ENCODE data around the gene HS6ST2. TPM values are rescaled to one million over a fixed set of nuclear protein-coding genes. Genes with fewer than 3 reads are reported as not detected.
A peak's percentile ranks its signal among the peaks of the same experiment; 100 is the strongest.
"Not testable (repeated sequence)": the region's sequence is repeated elsewhere in the genome, so short reads cannot be mapped to it uniquely, and the experiment has no call there.

Gene HS6ST2
- total RNA-seq, 2 experiments from 2014 or later = 0.18 to 0.38 TPM

- peaks cover 61% of the 10 kb centered on the region for H3K27me3 Mint-ChIP-seq
- peak overlapping the region; percentile 62 for H3K4me3 Mint-ChIP-seq
- H3K4me1 Mint-ChIP-seq = peaks cover 13% of the 10 kb centered on the region
- H3K9me3 Mint-ChIP-seq = no peaks in the 10 kb centered on the region
- CTCF ChIA-PET = no interaction called here
- DNase-seq = no peak
- no peaks in the 10 kb centered on the region for H3K36me3 Mint-ChIP-seq (ENCODE audit: low read depth)
- no peak overlapping the region for H3K27ac Mint-ChIP-seq
- POLR2A ChIA-PET = no interaction called here
These were observed 978 bp downstream of the HS6ST2 start for GRCh38 chrX:132957211-132958090.

DNA sequence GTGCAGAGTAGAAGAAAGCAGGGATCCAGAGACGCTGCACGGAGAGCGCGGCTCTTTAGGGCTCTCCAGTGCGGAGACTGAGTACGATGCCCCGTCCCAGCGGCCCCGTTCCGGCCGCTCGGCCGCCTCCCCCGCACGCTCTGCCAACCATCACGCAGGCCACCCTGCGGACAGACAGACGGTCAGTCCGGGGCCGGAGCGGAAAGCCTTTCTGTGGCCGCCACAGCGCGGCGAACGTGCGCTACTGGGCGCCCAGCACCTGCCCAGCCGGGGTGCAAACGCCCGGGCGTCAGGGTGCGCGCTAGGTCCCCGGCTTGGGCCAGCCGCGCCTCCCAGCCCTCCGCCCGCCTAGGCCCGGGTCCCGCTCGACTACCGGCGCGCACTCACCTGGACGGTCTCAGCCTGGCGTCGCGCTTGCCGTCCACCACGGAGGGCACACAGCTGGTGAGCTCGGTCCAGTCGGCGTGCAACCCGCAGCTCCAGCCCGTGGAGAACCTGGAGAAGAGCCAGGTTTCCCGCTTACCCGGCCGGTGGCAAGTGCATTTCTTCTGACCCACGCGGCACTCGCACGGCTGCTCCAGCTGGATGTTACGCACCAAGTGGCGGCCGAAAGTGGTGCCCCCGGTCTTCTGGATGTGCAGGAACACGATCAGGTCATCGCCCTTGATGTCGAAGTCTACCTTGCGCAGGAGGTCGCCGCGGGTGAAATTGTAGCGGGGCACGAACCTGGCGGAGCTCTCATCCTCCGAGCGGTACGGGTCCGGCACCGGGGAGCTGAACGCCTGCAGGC is 1.8 kb downstream of the HS6ST2 start:
- peak overlapping the region; percentile 46 for H3K4me3 Mint-ChIP-seq
- H3K4me1 Mint-ChIP-seq = peaks cover 13% of the 10 kb centered on the region
- H3K27me3 Mint-ChIP-seq = peaks cover 58% of the 10 kb centered on the region

DNA sequence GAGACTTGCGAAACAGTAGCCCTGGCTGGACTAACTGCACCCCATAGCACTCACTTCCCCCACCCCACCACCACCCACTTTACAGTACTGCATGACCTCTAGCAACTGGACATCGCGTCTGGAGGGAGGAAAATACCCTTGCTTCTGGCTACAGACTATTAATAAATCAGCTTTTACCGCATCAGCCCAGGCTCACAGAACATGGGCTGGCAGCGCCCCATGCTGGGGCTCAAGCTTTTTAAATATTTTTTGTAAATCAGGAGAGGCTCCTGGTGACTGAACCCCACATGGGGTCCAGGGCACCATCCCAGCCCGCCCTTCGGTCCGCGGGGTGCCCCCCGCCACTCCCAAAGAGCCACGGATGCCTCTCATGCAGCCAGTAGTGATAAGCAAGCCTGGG is 2.7 kb downstream of the HS6ST2 start:
- peaks cover 64% of the 10 kb centered on the region for H3K27me3 Mint-ChIP-seq
- POLR2A ChIA-PET = no interaction called here

More for the DNA sequence above, 1.8 kb downstream of the HS6ST2 start:
- ChIA-PET POLR2A (no interaction called here), CTCF (no interaction called here)
- DNase-seq = no peak
- no peaks in the 10 kb centered on the region for H3K36me3 Mint-ChIP-seq (ENCODE audit: low read depth)
- H3K27ac Mint-ChIP-seq = no peak overlapping the region
- no peaks in the 10 kb centered on the region for H3K9me3 Mint-ChIP-seq

DNA sequence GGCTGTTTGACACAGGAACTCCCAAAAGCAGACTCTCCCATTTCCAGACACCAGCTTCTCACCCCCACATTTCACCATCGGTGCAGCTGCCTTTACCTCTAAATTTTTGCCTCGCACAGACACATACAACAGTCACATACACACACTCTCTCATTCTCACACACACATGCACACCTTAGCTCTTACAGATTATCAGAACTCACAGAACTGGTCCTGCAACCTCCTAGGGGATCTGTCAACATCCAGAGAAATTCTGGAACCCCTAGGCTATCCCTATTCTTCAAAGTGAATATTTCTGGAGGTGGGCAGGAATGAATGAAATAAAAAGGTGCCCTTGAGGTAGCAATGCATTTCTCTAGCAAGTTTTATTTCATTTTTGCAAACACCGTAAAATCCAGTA is 4.1 kb downstream of the HS6ST2 start:
- Mint-ChIP-seq H3K9me3 (no peaks in the 10 kb centered on the region), H3K36me3 (ENCODE audit: low read depth) (no peaks in the 10 kb centered on the region), H3K4me3 (no peak overlapping the region), H3K4me1 (peaks cover 13% of the 10 kb centered on the region), H3K27ac (no peak overlapping the region), H3K27me3 (peaks cover 60% of the 10 kb centered on the region)
- ChIA-PET CTCF (no interaction called here), POLR2A (no interaction called here)
- DNase-seq = no peak

More for the DNA sequence above, 2.7 kb downstream of the HS6ST2 start:
- H3K4me3 Mint-ChIP-seq = peak overlapping the region; percentile 14
- no peaks in the 10 kb centered on the region for H3K36me3 Mint-ChIP-seq (ENCODE audit: low read depth)
- no peak overlapping the region for H3K27ac Mint-ChIP-seq
- CTCF ChIA-PET = no interaction called here
- no peak for DNase-seq
- no peaks in the 10 kb centered on the region for H3K9me3 Mint-ChIP-seq
- peaks cover 13% of the 10 kb centered on the region for H3K4me1 Mint-ChIP-seq

DNA sequence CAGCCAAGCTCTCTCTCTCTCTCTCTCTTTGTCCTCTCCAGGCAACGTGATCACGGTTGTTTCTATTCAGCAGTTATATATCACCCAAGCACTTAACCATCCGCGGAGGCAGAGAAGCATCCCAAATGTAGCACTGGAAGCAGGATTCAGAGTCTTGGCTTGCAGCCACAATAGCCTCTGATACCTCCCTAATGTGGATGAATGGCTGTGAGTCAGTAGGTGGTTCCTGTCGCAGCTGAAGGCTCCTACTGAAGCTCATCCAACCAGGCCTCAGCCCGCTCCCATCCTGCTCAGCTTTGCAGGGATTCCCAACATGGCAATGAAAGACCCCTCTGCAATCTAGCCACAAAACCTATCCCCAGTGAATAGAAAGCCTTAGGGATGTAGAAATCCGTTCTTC is 5.1 kb downstream of the HS6ST2 start:
- H3K36me3 Mint-ChIP-seq (ENCODE audit: low read depth) = no peaks in the 10 kb centered on the region
- peaks cover 52% of the 10 kb centered on the region for H3K27me3 Mint-ChIP-seq
- no peak overlapping the region for H3K4me3 Mint-ChIP-seq
- ChIA-PET CTCF (no interaction called here), POLR2A (no interaction called here)
- no peak for DNase-seq
- no peaks in the 10 kb centered on the region for H3K9me3 Mint-ChIP-seq
- no peak overlapping the region for H3K27ac Mint-ChIP-seq
- peaks cover 10% of the 10 kb centered on the region for H3K4me1 Mint-ChIP-seq

DNA sequence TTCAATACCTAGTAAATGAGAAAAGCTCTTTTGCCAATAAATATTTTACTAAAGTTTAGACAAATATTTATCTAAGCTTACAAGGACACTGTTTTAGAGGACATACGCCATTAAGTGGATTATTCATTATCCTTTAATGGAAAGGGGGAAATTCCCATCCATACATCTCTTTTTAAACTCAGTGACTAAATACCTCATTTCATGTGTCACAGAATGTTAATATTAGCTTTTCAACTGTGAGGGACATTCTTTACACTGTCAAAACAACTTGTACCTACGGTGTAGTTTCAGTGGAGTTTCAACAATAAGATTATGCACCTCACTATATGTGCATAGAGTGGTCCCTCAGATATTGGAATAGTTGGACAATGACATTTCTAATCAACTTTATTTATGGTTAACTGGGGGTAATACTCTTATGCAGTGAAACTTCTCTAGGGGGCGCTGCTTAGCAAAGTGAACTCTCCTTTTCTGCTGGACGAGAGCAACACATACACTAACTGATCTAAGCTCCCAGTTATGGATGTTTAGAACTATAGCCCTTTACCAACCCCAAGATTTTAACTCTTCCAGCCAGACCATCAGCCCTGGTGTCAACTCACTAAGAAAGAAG is 9.7 kb downstream of the HS6ST2 start:
- no peak overlapping the region for H3K4me3 Mint-ChIP-seq
- no peak overlapping the region for H3K27ac Mint-ChIP-seq
- DNase-seq = no peak
- no peaks in the 10 kb centered on the region for H3K9me3 Mint-ChIP-seq
- no peaks in the 10 kb centered on the region for H3K4me1 Mint-ChIP-seq
- H3K27me3 Mint-ChIP-seq = peaks cover 21% of the 10 kb centered on the region
- ChIA-PET POLR2A (no interaction called here), CTCF (interaction anchor here (1.5 kb wide), 1 partner anchor 17 kb away, joined by 3 read pairs; no protein-coding TSS in a partner anchor)
- H3K36me3 Mint-ChIP-seq (ENCODE audit: low read depth) = no peaks in the 10 kb centered on the region

DNA sequence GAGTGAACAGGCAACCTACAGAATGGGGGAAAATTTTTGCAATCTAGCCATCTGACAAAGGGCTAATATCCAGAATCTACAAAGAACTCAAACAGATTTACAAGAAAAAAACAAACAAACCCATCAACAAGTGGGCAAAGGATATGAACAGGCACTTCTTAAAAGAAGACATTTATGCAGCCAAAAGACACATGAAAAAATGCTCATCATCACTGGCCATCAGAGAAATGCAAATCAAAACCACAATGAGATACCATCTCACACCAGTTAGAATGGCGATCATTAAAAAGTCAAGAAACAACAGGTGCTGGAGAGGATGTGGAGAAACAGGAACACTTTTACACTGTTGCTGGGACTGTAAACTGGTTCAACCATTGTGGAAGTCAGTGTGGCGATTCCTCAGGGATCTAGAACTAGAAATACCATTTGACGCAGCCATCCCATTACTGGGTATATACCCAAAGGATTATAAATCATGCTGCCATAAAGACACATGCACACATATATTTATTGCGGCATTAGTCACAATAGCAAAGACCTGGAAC is 13.3 kb downstream of the HS6ST2 start:
- DNase-seq; POLR2A ChIA-PET; H3K36me3 Mint-ChIP-seq (ENCODE audit: low read depth); H3K27me3 Mint-ChIP-seq; H3K9me3 Mint-ChIP-seq; H3K4me3 Mint-ChIP-seq; CTCF ChIA-PET; H3K4me1 Mint-ChIP-seq; H3K27ac Mint-ChIP-seq: not testable (repeated sequence)

DNA sequence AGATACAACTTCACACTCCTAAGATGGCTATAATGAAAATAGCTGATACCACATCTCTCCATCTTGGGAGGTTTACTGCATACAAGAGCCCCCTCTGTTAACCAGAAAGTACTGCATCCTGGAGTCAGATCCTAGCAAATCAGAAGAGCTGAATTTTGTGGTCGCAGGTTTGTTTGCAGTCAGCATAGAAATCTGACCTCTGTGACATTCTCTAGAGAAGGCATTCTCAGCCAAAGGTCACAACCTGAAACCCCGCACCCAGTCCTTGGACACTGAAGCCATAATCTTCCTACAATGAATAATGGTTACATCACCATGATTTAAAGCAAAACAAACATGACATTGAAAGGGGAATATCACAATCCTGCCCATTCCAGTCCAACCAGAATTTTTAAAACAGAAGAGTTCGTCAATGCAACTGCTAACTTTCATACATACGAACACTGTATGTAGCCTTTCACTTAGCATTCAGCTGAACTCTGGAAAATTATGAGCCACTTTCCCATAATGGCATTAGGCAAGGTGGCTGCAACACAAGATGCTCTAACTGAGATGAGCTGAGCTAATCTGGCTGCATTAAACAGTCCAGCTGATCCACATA is 17.6 kb downstream of the HS6ST2 start:
- no peak for DNase-seq
- Mint-ChIP-seq H3K4me3 (no peak overlapping the region), H3K9me3 (no peaks in the 10 kb centered on the region), H3K36me3 (ENCODE audit: low read depth) (no peaks in the 10 kb centered on the region), H3K27me3 (peaks cover 6% of the 10 kb centered on the region), H3K27ac (no peak overlapping the region), H3K4me1 (no peaks in the 10 kb centered on the region)
- CTCF ChIA-PET = no interaction called here
- POLR2A ChIA-PET = no interaction called here

- no peaks in the 10 kb centered on the region for H3K36me3 Mint-ChIP-seq (ENCODE audit: low read depth)
- H3K27ac Mint-ChIP-seq = no peak overlapping the region
- ChIA-PET POLR2A (no interaction called here), CTCF (no interaction called here)
- H3K4me1 Mint-ChIP-seq = no peaks in the 10 kb centered on the region
- no peaks in the 10 kb centered on the region for H3K9me3 Mint-ChIP-seq
- no peak for DNase-seq
- peaks cover 4% of the 10 kb centered on the region for H3K27me3 Mint-ChIP-seq
- H3K4me3 Mint-ChIP-seq = no peak overlapping the region
These were observed 25.3 kb downstream of the HS6ST2 start for GRCh38 chrX:132933170-132933569.

GRCh38 chrX:132924426-132924825 is 34.0 kb downstream of the HS6ST2 start:
- no peaks in the 10 kb centered on the region for H3K36me3 Mint-ChIP-seq (ENCODE audit: low read depth)
- no peaks in the 10 kb centered on the region for H3K4me1 Mint-ChIP-seq

GRCh38 chrX:132918523-132918922 is 39.9 kb downstream of the HS6ST2 start:
- Mint-ChIP-seq H3K27ac (no peak overlapping the region), H3K36me3 (ENCODE audit: low read depth) (no peaks in the 10 kb centered on the region), H3K4me3 (no peak overlapping the region), H3K9me3 (no peaks in the 10 kb centered on the region), H3K27me3 (peaks cover 2% of the 10 kb centered on the region), H3K4me1 (no peaks in the 10 kb centered on the region)
- no peak for DNase-seq
- ChIA-PET POLR2A (no interaction called here), CTCF (no interaction called here)

More at GRCh38 chrX:132924426-132924825, 34.0 kb downstream of the HS6ST2 start:
- CTCF ChIA-PET = no interaction called here
- POLR2A ChIA-PET = no interaction called here
- DNase-seq = no peak
- Mint-ChIP-seq H3K27me3 (peaks cover 2% of the 10 kb centered on the region), H3K4me3 (no peak overlapping the region), H3K9me3 (no peaks in the 10 kb centered on the region), H3K27ac (no peak overlapping the region)

DNA sequence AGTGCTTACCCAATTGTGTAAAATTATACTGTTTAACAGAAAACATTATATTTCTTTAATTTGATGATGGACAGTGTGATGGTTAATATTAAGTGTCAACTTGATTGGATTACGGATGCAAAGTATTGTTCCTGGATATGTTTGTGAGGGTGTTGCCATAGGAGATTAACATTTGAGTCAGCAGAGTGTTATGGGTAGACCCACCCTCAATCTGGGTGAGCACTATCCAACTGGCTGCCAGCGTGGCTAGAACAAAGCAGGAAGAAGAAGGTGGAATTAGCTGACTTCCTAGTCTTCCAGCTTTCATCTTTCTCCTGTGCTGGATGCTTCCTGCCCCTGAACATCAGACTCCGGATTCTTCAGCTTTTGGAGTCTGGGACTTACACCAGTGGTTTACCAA is 42.1 kb downstream of the HS6ST2 start:
- Mint-ChIP-seq H3K9me3 (no peaks in the 10 kb centered on the region), H3K36me3 (ENCODE audit: low read depth) (no peaks in the 10 kb centered on the region), H3K4me3 (no peak overlapping the region), H3K4me1 (no peaks in the 10 kb centered on the region), H3K27ac (no peak overlapping the region), H3K27me3 (peaks cover 2% of the 10 kb centered on the region)
- ChIA-PET POLR2A (no interaction called here), CTCF (no interaction called here)
- no peak for DNase-seq

DNA sequence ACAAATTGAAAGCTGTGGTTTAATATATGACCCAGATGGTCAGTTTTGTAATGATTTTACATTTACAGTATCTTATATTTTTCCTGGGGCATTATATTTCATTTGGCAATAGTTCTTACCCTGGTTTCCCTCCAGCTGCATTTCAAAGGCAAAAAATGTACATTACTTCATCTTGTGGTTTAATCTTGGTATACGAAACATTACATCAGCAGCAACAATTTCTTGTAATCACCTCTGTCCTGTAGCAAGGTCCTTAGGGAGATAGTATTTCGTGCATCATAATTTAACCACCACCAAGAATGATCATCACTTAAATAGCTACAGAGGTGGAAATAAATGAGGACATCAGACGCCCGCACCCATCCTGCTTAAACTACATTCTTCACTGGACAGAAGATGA is 48.8 kb downstream of the HS6ST2 start:
- DNase-seq = no peak
- H3K27ac Mint-ChIP-seq = no peak overlapping the region
- ChIA-PET CTCF (no interaction called here), POLR2A (no interaction called here)
- H3K27me3 Mint-ChIP-seq = peaks cover 2% of the 10 kb centered on the region
- no peaks in the 10 kb centered on the region for H3K9me3 Mint-ChIP-seq
- H3K4me3 Mint-ChIP-seq = no peak overlapping the region
- H3K36me3 Mint-ChIP-seq (ENCODE audit: low read depth) = no peaks in the 10 kb centered on the region
- H3K4me1 Mint-ChIP-seq = no peaks in the 10 kb centered on the region

All from activated CD4-positive, alpha-beta memory T cell treated with anti-CD3 and anti-CD28 coated beads, Interleukin-2, amount 10 ng/mL, durations not matched to agents 7 days and 5 days (primary cell).